ENCODE measurements around the gene ANXA2. TPM values are rescaled to one million over a fixed set of nuclear protein-coding genes. Genes with fewer than 3 reads are reported as not detected.
"Not testable (repeated sequence)": the region's sequence is repeated elsewhere in the genome, so short reads cannot be mapped to it uniquely, and the experiment has no call there.

The ANXA2 gene
- total and polyA plus RNA-seq, 2 experiments from 2014 or later, result 202 to 225 TPM

GRCh38 chr15:60405399-60405798 lies 7.6 kb upstream of the ANXA2 start (continued):
- TF ChIP-seq ZNF462 (CRISPR knock-in tag; IDR thresholded peaks at IDR 0.05) (no peak), CREB1 (CRISPR knock-in tag; IDR thresholded peaks at IDR 0.05; ENCODE audit: low read depth) (no peak), STAT1 (IDR thresholded peaks at IDR 0.05; ENCODE audit: unreplicated experiment) (no peak)

DNA sequence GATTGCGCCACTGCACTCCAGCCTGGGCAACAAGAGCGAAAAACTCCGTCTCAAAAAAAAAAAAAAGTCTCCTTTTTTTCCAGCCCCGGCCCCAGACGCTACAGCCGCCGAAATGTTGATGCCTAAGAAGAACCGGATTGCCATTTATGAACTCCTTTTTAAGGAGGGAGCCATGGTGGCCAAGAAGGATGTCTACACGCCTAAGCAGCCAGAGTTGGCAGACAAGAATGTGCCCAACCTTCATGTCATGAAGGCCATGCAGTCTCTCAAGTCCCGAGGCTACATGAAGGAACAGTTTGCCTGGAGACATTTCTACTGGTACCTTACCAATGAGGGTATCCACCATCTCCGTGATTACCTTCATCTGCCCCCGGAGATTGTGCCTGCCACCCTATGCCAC lies 6.6 kb upstream of the ANXA2 start:
- H3K4me1 Mint-ChIP-seq, result peaks cover 23% of the 10 kb centered on the region
- not testable (repeated sequence) for DNase-seq (ENCODE audit: low spot score); H3K4me3 Mint-ChIP-seq; H4K20me1 ChIP-seq (replicated peaks; ENCODE audit: insufficient read depth); H3K27me3 Mint-ChIP-seq (ENCODE audit: insufficient read depth, low read depth, poor library complexity); H3K9me3 Mint-ChIP-seq; H3K36me3 Mint-ChIP-seq (ENCODE audit: low read depth); H3K27ac ChIP-seq (ENCODE audit: low read depth); ATAC-seq; H2AFZ ChIP-seq; H3K9me2 ChIP-seq (ENCODE audit: insufficient read depth); H3F3A ChIP-seq (replicated peaks; ENCODE audit: low read depth); H3K27ac Mint-ChIP-seq; H3K36me3 ChIP-seq (ENCODE audit: insufficient read depth); H3K79me2 ChIP-seq (replicated peaks; ENCODE audit: insufficient read depth); H3K4me3 ChIP-seq; H3K27me3 ChIP-seq (ENCODE audit: insufficient read depth); H3K4me2 ChIP-seq
- H3K4me1 ChIP-seq (ENCODE audit: insufficient read depth), result peaks cover 18% of the 10 kb centered on the region

GRCh38 chr15:60400944-60401343 lies 3.2 kb upstream of the ANXA2 start:
- no peak overlapping the region for H3K4me3 ChIP-seq
- H3K4me2 ChIP-seq, result peak overlapping the region; percentile 52; the same call in 1 of the 2 replicates
- Mint-ChIP-seq H3K4me3 (no peak overlapping the region), H3K27me3 (ENCODE audit: insufficient read depth, low read depth, poor library complexity) (peaks cover 19% of the 10 kb centered on the region), H3K9me3 (no peaks in the 10 kb centered on the region), H3K4me1 (peaks cover 38% of the 10 kb centered on the region), H3K27ac (no peak overlapping the region), H3K36me3 (ENCODE audit: low read depth) (no peaks in the 10 kb centered on the region; the same call in 2 of the 3 replicates)
- TF ChIP-seq ZNF462 (CRISPR knock-in tag; IDR thresholded peaks at IDR 0.05) (no peak), CREB1 (CRISPR knock-in tag; IDR thresholded peaks at IDR 0.05; ENCODE audit: low read depth) (no peak)
- H3K27ac ChIP-seq (ENCODE audit: low read depth), result no peak overlapping the region
- H4K20me1 ChIP-seq (replicated peaks; ENCODE audit: insufficient read depth), result 0 out of 2 replicates have a peak, but pooled peaks cover under 1% of the 10 kb centered on the region
- no peaks in the 10 kb centered on the region for H3K9me2 ChIP-seq (ENCODE audit: insufficient read depth)
- H3K27me3 ChIP-seq (ENCODE audit: insufficient read depth), result peaks cover 20% of the 10 kb centered on the region
- H2AFZ ChIP-seq, result peak overlapping the region; percentile 57
- peaks cover 27% of the 10 kb centered on the region for H3K4me1 ChIP-seq (ENCODE audit: insufficient read depth)
- DNase-seq (ENCODE audit: low spot score) (peak; percentile 59), ATAC-seq (no peak)
- peaks cover 8% of the 10 kb centered on the region for H3K79me2 ChIP-seq (replicated peaks; ENCODE audit: insufficient read depth)
- no peaks in the 10 kb centered on the region for H3K36me3 ChIP-seq (ENCODE audit: insufficient read depth)
- H3F3A ChIP-seq (replicated peaks; ENCODE audit: low read depth), result peaks cover 6% of the 10 kb centered on the region; the same call in 1 of the 2 replicates

All from GM23338 (cell line).